ENCODE results near the gene OVOL3. TPM values are rescaled to one million over a fixed set of nuclear protein-coding genes. Genes with fewer than 3 reads are reported as not detected.
"Not testable (repeated sequence)": the region's sequence is repeated elsewhere in the genome, so short reads cannot be mapped to it uniquely, and the experiment has no call there.

Gene OVOL3
- total RNA-seq, 1 experiment from 2014 or later, result not detected

- in situ Hi-C loops (cut with HindIII; ENCODE audit: low pct_unique_long_range_greater_than_20kb, low sequenced_read_pairs), result no loop called here
Measured at GRCh38 chr19:36120092-36120983, 9.4 kb downstream of the OVOL3 start.

GRCh38 chr19:36120984-36121358, 10.0 kb downstream of the OVOL3 start:
- no peak for DNase-seq (ENCODE audit: low read depth)
- in situ Hi-C loops (cut with HindIII; ENCODE audit: low pct_unique_long_range_greater_than_20kb, low sequenced_read_pairs), result no loop called here

More at GRCh38 chr19:36120092-36120983, 9.4 kb downstream of the OVOL3 start:
- DNase-seq (ENCODE audit: low read depth), result no peak

DNA sequence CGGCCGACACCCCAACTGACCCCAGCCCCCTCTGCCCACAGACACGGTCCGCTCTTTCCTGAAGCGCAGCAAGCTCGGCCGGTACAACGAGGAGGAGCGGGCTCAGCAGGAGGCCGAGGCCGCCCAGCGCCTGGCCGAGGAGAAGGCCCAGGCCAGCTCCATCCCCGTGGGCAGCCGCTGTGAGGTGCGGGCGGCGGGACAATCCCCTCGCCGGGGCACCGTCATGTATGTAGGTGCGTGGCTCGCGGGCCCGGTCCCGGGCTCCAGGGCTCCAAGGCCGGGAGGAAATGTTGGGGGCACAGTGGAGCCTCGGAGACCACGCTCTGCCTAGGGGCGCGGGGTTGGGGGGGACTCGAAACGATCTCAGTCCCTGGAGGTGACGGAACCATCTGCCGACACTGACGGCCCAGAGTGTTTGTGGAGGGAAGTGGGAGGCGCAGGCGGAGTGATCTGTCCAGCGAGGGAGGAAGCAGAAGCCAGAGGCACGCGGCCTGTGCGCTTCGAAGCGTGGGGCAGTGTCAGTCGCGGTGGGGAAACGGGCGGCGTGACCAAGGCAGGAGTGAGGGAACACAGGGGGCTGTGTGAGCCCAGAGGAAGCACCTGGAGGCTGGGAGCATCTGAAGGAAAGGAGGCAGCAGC, 10.7 kb downstream of the OVOL3 start:
- in situ Hi-C loops (cut with HindIII; ENCODE audit: low pct_unique_long_range_greater_than_20kb, low sequenced_read_pairs), result no loop called here
- DNase-seq (ENCODE audit: low read depth), result no peak

DNA sequence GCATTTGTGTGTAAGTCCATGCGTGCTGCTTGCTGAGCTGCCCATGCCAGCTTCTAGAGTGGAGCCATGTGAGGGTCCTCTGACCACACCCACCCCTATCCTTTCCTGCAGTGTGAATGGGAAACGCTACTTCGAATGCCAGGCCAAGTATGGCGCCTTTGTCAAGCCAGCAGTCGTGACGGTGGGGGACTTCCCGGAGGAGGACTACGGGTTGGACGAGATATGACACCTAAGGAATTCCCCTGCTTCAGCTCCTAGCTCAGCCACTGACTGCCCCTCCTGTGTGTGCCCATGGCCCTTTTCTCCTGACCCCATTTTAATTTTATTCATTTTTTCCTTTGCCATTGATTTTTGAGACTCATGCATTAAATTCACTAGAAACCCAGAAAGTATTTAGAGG, 14.6 kb downstream of the OVOL3 start:
- in situ Hi-C loops (cut with HindIII; ENCODE audit: low pct_unique_long_range_greater_than_20kb, low sequenced_read_pairs), result no loop called here
- DNase-seq (ENCODE audit: low read depth), result no peak

GRCh38 chr19:36128392-36128736, 17.4 kb downstream of the OVOL3 start:
- in situ Hi-C loops (cut with HindIII; ENCODE audit: low pct_unique_long_range_greater_than_20kb, low sequenced_read_pairs), result no loop called here
- DNase-seq (ENCODE audit: low read depth), result no peak

GRCh38 chr19:36131221-36131620, 20.3 kb downstream of the OVOL3 start:
- in situ Hi-C loops (cut with HindIII; ENCODE audit: low pct_unique_long_range_greater_than_20kb, low sequenced_read_pairs), result not testable (repeated sequence)
- peak; percentile 81 for DNase-seq (ENCODE audit: low read depth)

GRCh38 chr19:36134867-36135266, 23.9 kb downstream of the OVOL3 start:
- in situ Hi-C loops (cut with HindIII; ENCODE audit: low pct_unique_long_range_greater_than_20kb, low sequenced_read_pairs); DNase-seq (ENCODE audit: low read depth): not testable (repeated sequence)

DNA sequence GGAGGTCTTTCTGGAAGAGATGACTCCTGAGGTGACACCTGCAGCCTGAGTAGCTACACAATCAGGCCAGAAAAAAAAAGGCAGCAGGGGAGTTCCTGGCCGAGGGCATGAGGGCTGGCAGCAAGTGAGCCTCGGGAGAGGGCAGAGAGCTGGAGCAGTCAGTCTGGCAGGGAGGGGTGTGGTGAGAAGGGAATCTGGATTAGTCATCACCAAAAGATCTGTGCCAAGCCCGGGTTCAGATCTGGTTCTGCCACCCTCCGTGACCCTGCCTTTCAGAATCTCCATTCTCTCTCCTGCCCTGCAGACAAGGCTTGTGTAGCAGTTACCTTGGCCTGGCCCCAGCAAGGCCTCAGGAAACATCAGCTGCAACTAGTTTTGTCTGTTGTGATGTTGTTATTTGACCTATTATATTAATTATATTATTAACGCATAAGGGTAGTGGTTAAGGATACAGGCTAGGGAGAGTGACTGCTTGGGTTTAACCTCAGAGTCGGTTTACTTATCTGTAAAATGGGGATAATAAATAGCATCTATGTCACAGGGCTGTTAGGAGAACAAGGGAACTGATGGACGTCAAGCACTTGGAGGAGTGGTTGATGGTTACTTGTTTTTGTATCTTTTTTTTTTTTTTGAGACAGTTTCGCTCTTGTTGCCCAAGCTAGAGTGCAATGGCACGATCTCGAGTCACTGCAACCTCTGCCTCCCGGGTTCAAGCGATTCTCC, 26.2 kb downstream of the OVOL3 start:
- in situ Hi-C loops (cut with HindIII; ENCODE audit: low pct_unique_long_range_greater_than_20kb, low sequenced_read_pairs), result no loop called here
- DNase-seq (ENCODE audit: low read depth), result peak; percentile 88

DNA sequence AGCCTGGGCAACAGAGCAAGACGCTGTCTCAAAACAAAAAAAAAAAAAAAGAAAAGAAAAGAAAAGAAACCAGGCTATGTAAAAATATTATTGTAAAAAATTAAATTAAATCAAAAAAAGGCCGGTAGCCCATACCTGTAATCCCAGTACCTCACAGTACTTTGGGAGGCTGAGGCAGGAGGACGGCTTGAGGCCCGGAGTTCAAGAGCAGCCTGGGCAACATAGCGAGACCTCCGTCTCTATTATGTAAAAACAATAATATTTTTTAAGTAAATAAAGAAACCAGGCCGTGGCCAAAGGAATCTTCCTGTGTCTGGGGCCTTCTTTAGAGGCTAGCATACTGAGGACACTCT, 28.2 kb downstream of the OVOL3 start:
- DNase-seq (ENCODE audit: low read depth), result no peak
- in situ Hi-C loops (cut with HindIII; ENCODE audit: low pct_unique_long_range_greater_than_20kb, low sequenced_read_pairs), result no loop called here

DNA sequence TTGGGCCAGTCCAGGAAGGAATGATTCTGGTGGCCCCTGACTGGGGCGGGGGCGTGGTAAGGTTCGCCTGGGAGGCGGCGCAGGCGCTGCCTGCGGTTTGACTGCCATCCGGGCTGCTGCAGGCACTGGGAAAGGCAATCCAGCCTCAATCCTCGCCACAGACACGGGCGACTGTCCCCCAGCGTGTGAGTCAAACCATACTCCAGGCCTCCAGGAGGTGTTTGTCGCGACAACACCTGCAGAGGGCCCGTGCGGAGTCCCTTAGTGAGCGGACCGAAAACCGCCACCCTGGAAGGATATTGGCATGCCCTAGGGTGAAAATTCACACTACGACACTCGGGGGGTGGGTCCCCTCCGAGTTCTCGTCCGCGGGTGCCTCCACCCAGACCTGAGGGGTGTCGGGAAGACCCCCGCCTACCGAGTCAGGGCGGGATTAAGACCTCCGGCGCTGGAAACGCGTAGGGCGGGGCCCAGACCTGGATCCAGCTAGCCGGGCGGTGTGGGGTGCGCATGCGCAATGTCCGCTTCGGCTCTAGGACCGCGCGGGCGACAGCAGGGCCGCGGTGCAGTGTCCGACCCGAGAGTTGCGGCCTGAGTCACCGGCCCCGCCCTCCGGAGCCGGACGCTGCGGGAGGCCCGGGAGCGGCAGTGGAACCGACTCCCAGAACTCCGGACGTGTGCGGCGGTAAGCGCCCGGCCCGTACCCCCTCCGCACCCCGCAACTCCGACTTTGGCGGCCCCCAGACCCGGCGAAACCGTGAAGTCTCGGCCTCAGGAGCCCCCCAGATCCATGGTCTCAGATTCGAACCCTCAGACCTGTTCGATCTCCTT, 28.7 kb downstream of the OVOL3 start, which contains the start of gene CAPNS1:
TSS of gene CAPNS1 (plus strand) at position 594 of the 831 bp plus-strand sequence. CDS start 946 bp downstream, outside the sequence.
- DNase-seq (ENCODE audit: low read depth), result peak; percentile 97
- in situ Hi-C loops (cut with HindIII; ENCODE audit: low pct_unique_long_range_greater_than_20kb, low sequenced_read_pairs), result no loop called here

GRCh38 chr19:36140304-36141038, 29.5 kb downstream of the OVOL3 start:
- peak; percentile 66 for DNase-seq (ENCODE audit: low read depth)
- in situ Hi-C loops (cut with HindIII; ENCODE audit: low pct_unique_long_range_greater_than_20kb, low sequenced_read_pairs), result no loop called here

GRCh38 chr19:36141039-36141927, 30.3 kb downstream of the OVOL3 start:
- peak; percentile 87 for DNase-seq (ENCODE audit: low read depth)
- in situ Hi-C loops (cut with HindIII; ENCODE audit: low pct_unique_long_range_greater_than_20kb, low sequenced_read_pairs), result no loop called here

- in situ Hi-C loops (cut with HindIII; ENCODE audit: low pct_unique_long_range_greater_than_20kb, low sequenced_read_pairs), result no loop called here
- no peak for DNase-seq (ENCODE audit: low read depth)
Measured at GRCh38 chr19:36142046-36142445, 31.1 kb downstream of the OVOL3 start.

GRCh38 chr19:36142496-36142895, 31.6 kb downstream of the OVOL3 start:
- in situ Hi-C loops (cut with HindIII; ENCODE audit: low pct_unique_long_range_greater_than_20kb, low sequenced_read_pairs), result no loop called here
- no peak for DNase-seq (ENCODE audit: low read depth)

DNA sequence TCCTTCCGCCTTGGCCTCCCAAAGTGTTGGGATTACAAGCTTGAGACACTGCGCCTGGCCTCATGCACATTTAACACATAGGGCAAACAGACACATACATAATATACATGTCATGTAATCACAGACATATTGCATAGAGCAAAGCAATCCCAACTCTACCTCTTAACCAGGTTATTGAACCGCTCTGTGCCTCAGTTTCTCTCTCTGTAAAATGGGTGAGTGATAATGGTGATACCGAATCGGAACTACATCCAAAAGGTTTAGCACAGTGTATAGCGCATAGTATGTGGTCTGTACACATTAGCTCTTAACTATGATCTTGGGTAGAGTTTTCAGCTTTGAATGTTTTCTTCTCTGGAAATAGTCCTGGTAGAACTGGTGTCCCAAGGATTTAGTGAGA, 33.7 kb downstream of the OVOL3 start:
- in situ Hi-C loops (cut with HindIII; ENCODE audit: low pct_unique_long_range_greater_than_20kb, low sequenced_read_pairs), result no loop called here
- DNase-seq (ENCODE audit: low read depth), result no peak

DNA sequence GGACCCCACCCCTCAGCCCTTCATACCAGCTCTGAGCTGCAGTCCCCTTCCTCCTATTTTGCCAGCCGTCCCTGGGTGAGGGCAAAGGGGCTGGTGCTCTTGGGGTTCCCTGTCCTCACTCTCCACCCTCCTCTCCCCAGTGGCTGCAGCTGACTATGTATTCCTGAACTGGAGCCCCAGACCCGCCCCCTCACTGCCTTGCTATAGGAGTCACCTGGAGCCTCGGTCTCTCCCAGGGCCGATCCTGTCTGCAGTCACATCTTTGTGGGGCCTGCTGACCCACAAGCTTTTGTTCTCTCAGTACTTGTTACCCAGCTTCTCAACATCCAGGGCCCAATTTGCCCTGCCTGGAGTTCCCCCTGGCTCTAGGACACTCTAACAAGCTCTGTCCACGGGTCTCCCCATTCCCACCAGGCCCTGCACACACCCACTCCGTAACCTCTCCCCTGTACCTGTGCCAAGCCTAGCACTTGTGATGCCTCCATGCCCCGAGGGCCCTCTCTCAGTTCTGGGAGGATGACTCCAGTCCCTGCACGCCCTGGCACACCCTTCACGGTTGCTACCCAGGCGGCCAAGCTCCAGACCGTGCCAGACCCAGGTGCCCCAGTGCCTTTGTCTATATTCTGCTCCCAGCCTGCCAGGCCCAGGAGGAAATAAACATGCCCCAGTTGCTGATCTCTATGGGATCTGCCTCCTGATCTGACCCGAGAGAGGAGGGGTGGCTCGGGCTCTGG, 38.9 kb downstream of the OVOL3 start:
- DNase-seq (ENCODE audit: low read depth), result no peak
- in situ Hi-C loops (cut with HindIII; ENCODE audit: low pct_unique_long_range_greater_than_20kb, low sequenced_read_pairs), result no loop called here

Measured in Caki2 (cell line).